Transverse colon (tissue), 4 donors: ENCODE data around the gene EYA2. TPM values are rescaled to one million over a fixed set of nuclear protein-coding genes. Genes with fewer than 3 reads are reported as not detected.
A peak's percentile ranks its signal among the peaks of the same experiment; 100 is the strongest.

Experiments used
- DNase-seq: peaks from one replicate; pipeline ENCODE4 v3.0.0-alpha.2; 2019
- H3K27ac ChIP-seq, 4 donors: fragments of 200-600 bp; sonication (generic); 2 replicates each; pipeline ENCODE4 v1.5.1; 2016 to 2018; ENCODE audit warnings: inconsistent platforms in 4 of 4
- H3K27me3 ChIP-seq: fragments of 200-600 bp; sonication (generic); 2 replicates; pipeline ENCODE4 v1.5.1; 2017; ENCODE audit warnings: inconsistent platforms
- H3K36me3 ChIP-seq, 4 donors: fragments of 200-600 bp; sonication (generic); 2 replicates each; pipeline ENCODE4 v1.5.1; 2017 to 2019; ENCODE audit warnings: inconsistent platforms in 4 of 4
- H3K4me1 ChIP-seq, 4 donors: fragments of 200-600 bp; sonication (generic); 2 replicates each; pipeline ENCODE4 v1.5.1; 2017 to 2020; ENCODE audit warnings: inconsistent platforms in 4 of 4
- H3K4me3 ChIP-seq, 4 donors: fragments of 200-600 bp; sonication (generic); 1 replicate in 1 of 4; 2 replicates in 3 of 4; pipeline versions ENCODE4 v1.5.1 to v1.6.1; 2017 to 2019; ENCODE audit warnings: inconsistent platforms in 4 of 4
- H3K9me3 ChIP-seq, 2 donors: fragments of 200-600 bp; sonication (generic); 2 replicates each; pipeline ENCODE4 v1.5.1; 2017 to 2019; ENCODE audit warnings: inconsistent platforms in 2 of 2
- EP300 ChIP-seq: sonication (generic); formaldehyde crosslinking; IDR thresholded peaks from one replicate; pipeline ENCODE4 v1.6.1; 2017; ENCODE audit warnings: antibody characterized with exemption, low read depth
- POLR2A ChIP-seq: fragments of 450-650 bp; IDR thresholded peaks from one replicate; pipeline ENCODE4 v1.6.1; 2016; ENCODE audit warnings: antibody characterized with exemption, mild to moderate bottlenecking, moderate library complexity
- POLR2AphosphoS5 ChIP-seq, 3 donors: sonication (generic); formaldehyde crosslinking; IDR thresholded peaks; one replicate each; pipeline ENCODE4 v1.6.1; 2016; ENCODE audit warnings: antibody characterized with exemption in 3 of 3
- WGBS, 2 donors: methylation state at CpG; one replicate each; pipeline ENCODE4 v1.1.5; 2018; ENCODE audit warnings: low coverage in 1 of 2; 5-methylcytosine and 5-hydroxymethylcytosine counted together
- in situ Hi-C, 4 donors: fragments of 200-750 bp; cut with MboI; loops; one replicate each; pipeline versions ENCODE4 v1.15.0 to v1.15.1; 2017; ENCODE audit warnings: low sequenced_read_pairs in 3 of 4, low pct_ligation_motif_present in 1 of 4, low pct_unique_long_range_greater_than_20kb in 1 of 4
- intact Hi-C: fragments of 100-400 bp; cut with DNase I; formaldehyde crosslinking; loops from one replicate; pipeline ENCODE4 v1.15.1; 2023; ENCODE audit warnings: low total_unique reads
- total RNA-seq, 4 donors: library from RNA; depleted of rRNA; stranded (reverse); fragments of >200 nt; gene quantifications; one replicate each; pipeline ENCODE4 v1.1.0, GENCODE V29; 2016
- TF ChIP-seq, protein P1 (sequence below), 5 experiments: fragments of 200-600 bp in 3 of 5; fragments of 450-650 bp in 2 of 5; sonication (generic) in 3 of 5; IDR thresholded peaks; 1 replicate in 2 of 5; 2 replicates in 3 of 5; pipeline ENCODE4 v1.5.1; 2016 to 2017; ENCODE audit warnings: antibody characterized with exemption in 5 of 5, inconsistent platforms in 3 of 5, mild to moderate bottlenecking in 2 of 5, moderate library complexity in 1 of 5

Gene EYA2
- total RNA-seq, 4 donors from 2014 or later, result 4.5 to 17.5 (median 10.9) TPM

DNA sequence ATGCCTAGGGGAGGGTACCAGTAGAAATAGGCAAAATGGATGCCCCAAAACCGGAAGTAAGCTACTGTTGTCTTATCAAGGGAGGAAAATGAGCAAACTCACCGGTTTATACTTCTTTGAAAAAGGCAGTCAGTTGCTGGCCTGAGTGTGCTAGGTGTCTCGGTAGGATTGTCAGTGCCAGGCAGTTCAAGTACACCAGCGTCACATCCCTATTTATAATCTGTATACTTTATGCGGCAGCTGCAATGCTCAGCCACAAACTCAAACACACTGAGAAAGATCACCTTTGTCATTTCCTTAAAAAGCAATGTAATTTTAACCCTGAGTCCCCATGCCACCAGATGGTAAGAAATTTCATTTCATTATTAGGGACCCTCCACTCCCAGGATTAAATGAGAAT is 196.2 kb downstream of the EYA2 start:
- no peaks in the 10 kb centered on the region for H3K36me3 ChIP-seq

DNA sequence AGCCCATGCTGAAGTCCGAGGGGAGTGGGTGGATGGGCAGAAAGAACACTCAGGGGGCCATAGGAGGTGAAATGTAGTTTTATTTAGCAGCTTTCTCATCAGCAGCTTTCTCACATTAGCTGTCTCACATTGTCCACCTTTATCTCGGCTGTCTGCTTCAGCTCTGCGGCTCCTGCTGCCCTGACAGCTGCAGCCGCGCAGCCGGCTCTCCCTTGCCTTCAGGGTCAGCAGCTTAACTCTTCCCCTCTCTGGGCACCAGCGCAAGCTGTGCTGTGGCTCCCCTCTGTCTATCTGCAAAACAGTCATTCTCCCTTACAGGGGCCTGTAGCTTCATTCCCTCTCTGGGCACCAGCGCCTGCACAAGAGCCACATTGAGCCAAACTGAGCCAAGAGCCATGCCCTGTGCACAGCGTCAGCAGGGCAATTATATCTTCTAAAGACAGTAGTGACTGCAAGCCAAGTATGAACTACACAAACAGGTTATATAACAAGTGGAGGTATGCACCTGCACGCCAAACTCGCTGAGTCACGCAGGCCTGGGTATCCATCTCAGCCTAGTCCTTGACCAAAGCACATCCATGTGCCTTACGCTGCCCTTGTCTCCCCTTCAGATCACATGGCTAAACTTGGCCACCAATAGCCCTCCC is 198.8 kb downstream of the EYA2 start:
- no peak for DNase-seq
- intact Hi-C loops, result no loop called here
- H3K4me1 ChIP-seq, result peaks cover 0 to 13% (median 6%) of the 10 kb centered on the region in 4 donors
- in situ Hi-C loops, result no loop called here
- TF ChIP-seq, protein P1, sequence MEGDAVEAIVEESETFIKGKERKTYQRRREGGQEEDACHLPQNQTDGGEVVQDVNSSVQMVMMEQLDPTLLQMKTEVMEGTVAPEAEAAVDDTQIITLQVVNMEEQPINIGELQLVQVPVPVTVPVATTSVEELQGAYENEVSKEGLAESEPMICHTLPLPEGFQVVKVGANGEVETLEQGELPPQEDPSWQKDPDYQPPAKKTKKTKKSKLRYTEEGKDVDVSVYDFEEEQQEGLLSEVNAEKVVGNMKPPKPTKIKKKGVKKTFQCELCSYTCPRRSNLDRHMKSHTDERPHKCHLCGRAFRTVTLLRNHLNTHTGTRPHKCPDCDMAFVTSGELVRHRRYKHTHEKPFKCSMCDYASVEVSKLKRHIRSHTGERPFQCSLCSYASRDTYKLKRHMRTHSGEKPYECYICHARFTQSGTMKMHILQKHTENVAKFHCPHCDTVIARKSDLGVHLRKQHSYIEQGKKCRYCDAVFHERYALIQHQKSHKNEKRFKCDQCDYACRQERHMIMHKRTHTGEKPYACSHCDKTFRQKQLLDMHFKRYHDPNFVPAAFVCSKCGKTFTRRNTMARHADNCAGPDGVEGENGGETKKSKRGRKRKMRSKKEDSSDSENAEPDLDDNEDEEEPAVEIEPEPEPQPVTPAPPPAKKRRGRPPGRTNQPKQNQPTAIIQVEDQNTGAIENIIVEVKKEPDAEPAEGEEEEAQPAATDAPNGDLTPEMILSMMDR (IDR thresholded peaks at IDR 0.05), result no peak
- TF ChIP-seq EP300, result no peak
- no peak for TF ChIP-seq POLR2AphosphoS5 (IDR thresholded peaks at IDR 0.05)
- TF ChIP-seq POLR2A, result no peak
- H3K27me3 ChIP-seq, result no peaks in the 10 kb centered on the region
- peaks cover 0 to 10% of the 10 kb centered on the region in 2 donors for H3K9me3 ChIP-seq
- 94% methylated on average over 8 to 13 of the region's 13 CpGs for WGBS, 2 donors
- H3K4me3 ChIP-seq, result no peak overlapping the region
- no peak overlapping the region for H3K27ac ChIP-seq
- H3K36me3 ChIP-seq, result no peaks in the 10 kb centered on the region

More for the DNA sequence above, 196.2 kb downstream of the EYA2 start:
- Histone ChIP-seq H3K4me3 (no peak overlapping the region), H3K4me1 (no peaks in the 10 kb centered on the region), H3K27me3 (no peaks in the 10 kb centered on the region), H3K9me3 (peaks cover 0 to 8% of the 10 kb centered on the region in 2 donors), H3K27ac (no peak overlapping the region)
- 67 to 82% methylated on average over 3 to 5 of the region's 5 CpGs for WGBS, 2 donors
- no peak for DNase-seq
- TF ChIP-seq EP300 (no peak), POLR2AphosphoS5 (IDR thresholded peaks at IDR 0.05) (no peak), POLR2A (no peak)
- TF ChIP-seq, protein P1 (IDR thresholded peaks at IDR 0.05), result no peak
- intact Hi-C loops (no loop called here), in situ Hi-C loops (no loop called here)

DNA sequence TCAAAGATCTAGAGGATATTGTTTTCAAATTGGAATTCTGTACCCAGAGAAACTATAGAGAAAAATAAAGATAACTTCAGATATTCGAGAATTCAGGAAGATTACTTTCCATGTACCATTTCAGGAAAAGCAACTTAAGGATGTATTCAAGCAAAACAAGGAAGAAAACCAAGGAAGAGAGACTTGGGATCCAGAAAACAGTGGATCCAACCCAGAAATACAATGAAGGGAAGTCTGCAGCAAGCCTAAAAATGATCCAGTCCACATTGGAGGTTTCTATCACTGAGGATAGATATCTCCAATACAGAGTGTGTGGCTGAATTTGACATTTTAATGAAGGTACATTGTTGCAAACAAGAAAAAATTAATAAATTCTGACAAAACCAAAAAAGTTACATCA is 201.0 kb downstream of the EYA2 start:
- DNase-seq, result no peak
- Histone ChIP-seq H3K9me3 (peaks cover 0 to 10% of the 10 kb centered on the region in 2 donors), H3K36me3 (no peaks in the 10 kb centered on the region), H3K27me3 (no peaks in the 10 kb centered on the region), H3K27ac (no peak overlapping the region), H3K4me3 (no peak overlapping the region), H3K4me1 (peaks cover 0 to 25% (median 13%) of the 10 kb centered on the region in 4 donors)
- in situ Hi-C loops (no loop called here), intact Hi-C loops (no loop called here)
- TF ChIP-seq EP300 (no peak), POLR2A (no peak), POLR2AphosphoS5 (IDR thresholded peaks at IDR 0.05) (no peak)
- 65 to 83% methylated on average over 1 of the region's 1 CpG for WGBS, 2 donors

DNA sequence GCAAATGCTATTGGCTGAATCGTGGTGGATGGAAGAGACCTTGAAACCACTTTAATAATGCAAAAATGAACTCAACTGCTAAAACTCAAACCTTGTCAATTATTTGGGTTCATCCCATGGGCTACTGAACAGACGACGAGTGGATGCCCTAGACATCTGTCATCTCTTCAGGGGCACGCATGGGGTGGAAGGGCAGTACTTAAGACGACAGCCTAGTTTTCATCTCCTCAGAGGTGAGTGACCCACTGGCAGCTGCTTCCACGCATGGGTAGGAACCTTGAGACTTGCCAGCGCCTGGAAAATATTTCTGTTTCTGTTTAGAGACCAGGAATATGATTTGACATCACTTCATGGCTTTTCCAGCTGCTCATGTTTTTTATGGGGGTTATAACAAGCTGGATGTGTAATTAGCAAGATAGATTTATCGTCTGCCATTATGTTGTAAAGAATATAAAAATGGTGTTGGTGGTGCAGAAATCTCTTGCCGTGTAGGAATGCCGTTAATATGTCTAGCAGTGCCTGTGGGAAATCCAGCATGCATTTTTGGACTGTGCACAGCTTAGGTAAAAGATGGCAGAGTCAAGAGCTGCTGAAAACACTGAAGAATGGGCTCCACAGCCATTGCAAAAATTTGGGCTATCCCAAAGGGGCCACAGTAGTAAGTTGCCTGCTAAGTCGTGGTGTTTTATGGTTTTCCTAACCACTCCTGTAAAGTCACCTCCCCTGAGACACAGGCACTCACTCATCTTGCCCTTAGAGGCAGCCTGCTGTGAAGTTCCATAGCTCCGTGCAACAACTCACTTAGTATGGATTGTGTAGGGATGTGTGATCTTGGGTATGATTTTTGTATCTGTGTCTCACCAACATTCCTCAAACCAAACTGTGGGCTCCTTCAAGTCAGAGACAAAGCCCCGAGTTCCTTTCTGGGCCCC is 203.3 kb downstream of the EYA2 start:
- TF ChIP-seq EP300 (no peak), POLR2AphosphoS5 (IDR thresholded peaks at IDR 0.05) (peak in 1 of 3 donors; percentile 37), POLR2A (no peak)
- TF ChIP-seq, protein P1 (IDR thresholded peaks at IDR 0.05), result no peak
- H3K4me3 ChIP-seq, result no peak overlapping the region
- H3K27me3 ChIP-seq, result no peaks in the 10 kb centered on the region
- 22 to 33% methylated on average over 6 to 13 of the region's 13 CpGs for WGBS, 2 donors
- intact Hi-C loops, result no loop called here
- H3K9me3 ChIP-seq, result peaks cover 8 to 10% of the 10 kb centered on the region in 2 donors
- H3K36me3 ChIP-seq, result no peaks in the 10 kb centered on the region
- in situ Hi-C loops, result no loop called here
- peak; percentile 30 for DNase-seq
- peaks cover 0 to 25% (median 13%) of the 10 kb centered on the region in 4 donors for H3K4me1 ChIP-seq
- peak overlapping the region in 1 of 4 donors; percentile 12 for H3K27ac ChIP-seq
